KOPT-K1 (cell line): Measurements from ENCODE around the gene CST7.

Source experiments
- H3K27ac ChIP-seq: fragments of 200-600 bp; sonication (generic); 2 replicates; pipeline ENCODE4 v1.5.1; 2016; ENCODE audit warnings: antibody characterized with exemption, mild to moderate bottlenecking, low read depth, low read length; ENCODE audit not compliant: poor library complexity, severe bottlenecking
- H3K36me3 ChIP-seq: fragments of 200-600 bp; sonication (generic); 2 replicates; pipeline ENCODE4 v1.5.1; 2017; ENCODE audit warnings: antibody characterized with exemption, mild to moderate bottlenecking, low read length, moderate library complexity; ENCODE audit not compliant: insufficient read depth
- H3K9me3 ChIP-seq: fragments of 200-600 bp; sonication (generic); 2 replicates; pipeline ENCODE4 v1.5.1; 2017; ENCODE audit warnings: antibody characterized with exemption, low read length, mild to moderate bottlenecking; ENCODE audit not compliant: insufficient read depth, poor library complexity, severe bottlenecking

CST7 gene

GRCh38 chr20:25005661-25006060 is 56.6 kb downstream of the CST7 start:
- H3K27ac ChIP-seq = no peak overlapping the region
- H3K9me3 ChIP-seq = no peaks in the 10 kb centered on the region
- peaks cover 58% of the 10 kb centered on the region for H3K36me3 ChIP-seq

- Histone ChIP-seq H3K27ac (no peak overlapping the region), H3K36me3 (peaks cover 67% of the 10 kb centered on the region), H3K9me3 (no peaks in the 10 kb centered on the region)
Observed at GRCh38 chr20:25006431-25007167, 57.5 kb downstream of the CST7 start.

- H3K27ac ChIP-seq = no peak overlapping the region
- peaks cover 78% of the 10 kb centered on the region for H3K36me3 ChIP-seq
- no peaks in the 10 kb centered on the region for H3K9me3 ChIP-seq
Observed at GRCh38 chr20:25007491-25008305, 58.6 kb downstream of the CST7 start.

GRCh38 chr20:25008388-25009217 is 59.5 kb downstream of the CST7 start:
- no peaks in the 10 kb centered on the region for H3K9me3 ChIP-seq
- H3K27ac ChIP-seq = no peak overlapping the region
- H3K36me3 ChIP-seq = peaks cover 87% of the 10 kb centered on the region
